GM12873 (cell line): Measurements from ENCODE around the gene B3GALT6.

Source experiments
- TF ChIP-seq, protein P1 (sequence below): IDR thresholded peaks from 2 replicates; pipeline ENCODE4 v1.5.1; 2012; ENCODE audit warnings: low read depth, mild to moderate bottlenecking, moderate library complexity, low read length, control low read depth; ENCODE audit not compliant: insufficient read depth; ENCODE audit errors: missing control alignments

B3GALT6 gene

DNA sequence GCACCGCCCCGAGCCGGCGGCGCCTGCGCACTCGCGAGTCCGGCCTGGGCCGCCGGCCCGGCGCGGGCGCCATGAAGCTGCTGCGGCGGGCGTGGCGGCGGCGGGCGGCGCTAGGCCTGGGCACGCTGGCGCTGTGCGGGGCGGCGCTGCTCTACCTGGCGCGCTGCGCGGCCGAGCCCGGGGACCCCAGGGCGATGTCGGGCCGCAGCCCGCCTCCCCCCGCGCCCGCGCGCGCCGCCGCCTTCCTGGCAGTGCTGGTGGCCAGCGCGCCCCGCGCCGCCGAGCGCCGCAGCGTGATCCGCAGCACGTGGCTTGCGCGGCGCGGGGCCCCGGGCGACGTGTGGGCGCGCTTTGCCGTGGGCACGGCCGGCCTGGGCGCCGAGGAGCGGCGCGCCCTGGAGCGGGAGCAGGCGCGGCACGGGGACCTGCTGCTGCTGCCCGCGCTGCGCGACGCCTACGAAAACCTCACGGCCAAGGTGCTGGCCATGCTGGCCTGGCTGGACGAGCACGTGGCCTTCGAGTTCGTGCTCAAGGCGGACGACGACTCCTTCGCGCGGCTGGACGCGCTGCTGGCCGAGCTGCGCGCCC lies at the start of gene B3GALT6:
Gene B3GALT6 (plus strand): TSS at position 30 of the 588 bp plus-strand sequence. CDS start 42 bp downstream, at position 72.
- TF ChIP-seq, protein P1, sequence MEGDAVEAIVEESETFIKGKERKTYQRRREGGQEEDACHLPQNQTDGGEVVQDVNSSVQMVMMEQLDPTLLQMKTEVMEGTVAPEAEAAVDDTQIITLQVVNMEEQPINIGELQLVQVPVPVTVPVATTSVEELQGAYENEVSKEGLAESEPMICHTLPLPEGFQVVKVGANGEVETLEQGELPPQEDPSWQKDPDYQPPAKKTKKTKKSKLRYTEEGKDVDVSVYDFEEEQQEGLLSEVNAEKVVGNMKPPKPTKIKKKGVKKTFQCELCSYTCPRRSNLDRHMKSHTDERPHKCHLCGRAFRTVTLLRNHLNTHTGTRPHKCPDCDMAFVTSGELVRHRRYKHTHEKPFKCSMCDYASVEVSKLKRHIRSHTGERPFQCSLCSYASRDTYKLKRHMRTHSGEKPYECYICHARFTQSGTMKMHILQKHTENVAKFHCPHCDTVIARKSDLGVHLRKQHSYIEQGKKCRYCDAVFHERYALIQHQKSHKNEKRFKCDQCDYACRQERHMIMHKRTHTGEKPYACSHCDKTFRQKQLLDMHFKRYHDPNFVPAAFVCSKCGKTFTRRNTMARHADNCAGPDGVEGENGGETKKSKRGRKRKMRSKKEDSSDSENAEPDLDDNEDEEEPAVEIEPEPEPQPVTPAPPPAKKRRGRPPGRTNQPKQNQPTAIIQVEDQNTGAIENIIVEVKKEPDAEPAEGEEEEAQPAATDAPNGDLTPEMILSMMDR, result no peak

DNA sequence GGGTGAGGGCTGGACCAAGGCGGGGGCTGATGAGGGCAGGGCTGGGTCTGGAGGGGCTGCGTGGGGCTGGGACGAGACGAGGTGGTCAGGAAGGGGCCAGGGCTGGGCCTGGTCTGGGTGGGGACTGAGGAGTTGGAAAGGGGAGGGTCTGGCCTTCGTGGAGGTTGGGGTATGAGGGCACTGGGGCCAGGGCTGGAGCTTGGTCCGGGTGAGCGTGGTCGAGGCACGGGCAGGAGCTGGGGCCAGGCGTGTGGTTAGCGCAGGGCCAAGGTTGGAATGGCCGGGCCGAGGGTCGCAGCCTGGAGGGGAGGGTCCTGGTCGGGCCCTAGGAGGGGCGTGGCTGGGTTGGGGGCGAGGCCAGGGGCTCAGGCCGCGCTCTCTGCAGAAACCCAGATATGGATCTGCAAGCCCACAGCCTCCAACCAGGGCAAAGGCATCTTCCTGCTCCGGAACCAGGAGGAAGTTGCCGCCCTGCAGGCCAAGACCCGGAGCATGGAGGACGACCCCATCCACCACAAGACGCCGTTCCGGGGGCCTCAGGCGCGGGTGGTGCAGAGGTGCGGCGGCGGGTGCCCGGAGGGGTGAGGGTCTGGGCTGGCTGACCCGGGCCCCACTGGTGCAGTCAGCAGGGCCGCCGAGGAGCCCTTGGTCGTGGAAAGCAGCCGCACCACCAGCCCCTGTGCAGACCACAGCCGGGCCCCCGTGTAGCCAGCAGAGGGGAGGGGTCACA lies 49.4 kb upstream of the B3GALT6 start:
- TF ChIP-seq, protein P1, result no peak

DNA sequence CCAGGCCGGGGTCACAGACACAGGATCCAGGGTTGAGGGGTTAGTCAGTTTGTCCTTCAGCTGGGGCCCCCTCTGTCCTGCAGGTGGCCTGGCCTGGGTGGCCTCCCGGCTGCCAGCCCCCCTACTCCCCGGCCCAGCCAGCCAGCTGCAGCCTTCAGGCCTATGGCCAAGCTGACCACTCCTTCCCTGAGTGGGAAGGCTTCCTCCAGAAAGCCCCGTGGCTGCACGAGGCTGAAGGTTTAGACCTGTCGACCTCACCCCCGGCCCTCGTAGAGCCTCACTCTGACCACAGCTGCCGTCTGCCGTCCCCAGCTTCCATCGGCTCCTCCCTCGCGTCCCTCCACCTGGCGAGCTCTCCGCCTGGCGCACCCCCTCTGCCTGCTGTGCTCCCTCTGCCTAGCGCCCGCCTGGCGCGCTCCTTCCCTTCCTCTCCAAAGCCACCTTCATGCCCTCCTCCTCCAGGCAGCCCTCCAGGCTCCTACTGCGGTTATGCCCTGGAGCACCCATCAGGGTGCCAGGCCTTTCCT lies 48.8 kb upstream of the B3GALT6 start:
- TF ChIP-seq, protein P1, result no peak

GRCh38 chr1:1183833-1184775 lies 47.9 kb upstream of the B3GALT6 start:
- TF ChIP-seq, protein P1, result no peak

- TF ChIP-seq, protein P1, result no peak
Observed at GRCh38 chr1:1185101-1185765, 46.8 kb upstream of the B3GALT6 start.

DNA sequence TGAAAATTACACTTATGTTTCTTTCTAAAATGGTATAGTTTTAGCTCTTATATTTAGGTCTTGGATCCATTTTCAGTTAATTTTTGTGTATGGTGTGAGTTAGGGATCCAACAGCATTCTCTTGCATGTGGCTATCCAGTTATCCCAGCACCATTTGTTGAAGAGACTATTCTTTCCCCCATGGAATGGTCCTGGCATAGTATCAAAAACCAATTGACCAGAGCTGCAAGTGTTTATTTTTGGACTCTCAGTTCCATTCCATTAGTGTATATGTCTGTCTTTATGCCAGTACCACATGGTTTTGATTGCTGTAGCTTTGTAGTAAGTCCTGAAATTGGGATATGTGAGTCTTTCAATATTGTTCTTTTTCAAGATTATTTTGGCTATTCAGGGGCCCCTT lies 44.1 kb upstream of the B3GALT6 start:
- TF ChIP-seq, protein P1, result no peak
